NCI-H748 (cell line): Measurements from ENCODE around the gene KRT1.
A peak's percentile ranks its signal among the peaks of the same experiment; 100 is the strongest.
"Not testable (repeated sequence)": the region's sequence is repeated elsewhere in the genome, so short reads cannot be mapped to it uniquely, and the experiment has no call there.

ENCODE experiments used
- DNase-seq: peaks from one replicate; lab custom pipeline; 2025; ENCODE audit not compliant: unreplicated experiment; lab: John Stamatoyannopoulos, UW

The KRT1 gene

DNA sequence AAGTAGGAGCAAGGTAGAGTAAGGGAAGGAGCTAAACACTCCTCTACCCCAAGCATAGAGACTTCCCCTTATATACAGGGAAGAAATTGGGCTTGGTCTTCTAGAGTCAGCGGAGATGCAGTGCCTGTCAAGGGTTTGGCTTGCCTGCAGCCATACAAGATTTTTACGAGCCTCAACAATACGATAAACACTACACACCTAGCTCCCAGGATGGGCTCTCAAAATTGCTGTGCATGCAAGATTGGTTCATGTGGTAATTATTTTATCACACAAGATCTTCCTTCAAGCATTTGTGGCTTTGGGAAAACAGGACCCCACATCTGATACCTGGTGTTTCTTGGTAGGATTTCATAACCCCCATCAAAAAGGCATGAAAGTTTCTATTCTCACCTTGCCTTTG lies at the start of gene KRT1:
Gene KRT1, minus strand, starts transcription at position 45 of the 400 bp plus-strand sequence. CDS start 59 bp downstream, outside the sequence.
- no peak for DNase-seq

DNA sequence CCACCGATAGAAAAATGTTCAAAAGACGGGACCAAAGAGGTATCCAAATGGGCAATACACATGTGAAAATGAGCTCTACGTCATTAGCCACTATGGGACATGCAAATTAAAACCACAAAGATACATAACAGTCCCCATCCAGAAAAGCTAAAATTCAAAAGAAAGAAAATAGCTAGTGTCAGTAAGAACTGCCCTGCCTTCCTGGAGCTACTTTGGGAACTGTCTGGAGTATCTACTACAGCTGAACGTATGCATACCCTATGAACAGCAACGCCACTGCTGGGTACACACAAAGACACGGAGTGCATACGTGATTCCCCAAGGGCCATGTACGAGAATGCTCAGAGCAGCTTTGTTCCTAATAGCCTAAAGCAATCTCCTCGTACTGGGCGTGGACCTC lies 48.9 kb upstream of the KRT1 start:
- no peak for DNase-seq

DNA sequence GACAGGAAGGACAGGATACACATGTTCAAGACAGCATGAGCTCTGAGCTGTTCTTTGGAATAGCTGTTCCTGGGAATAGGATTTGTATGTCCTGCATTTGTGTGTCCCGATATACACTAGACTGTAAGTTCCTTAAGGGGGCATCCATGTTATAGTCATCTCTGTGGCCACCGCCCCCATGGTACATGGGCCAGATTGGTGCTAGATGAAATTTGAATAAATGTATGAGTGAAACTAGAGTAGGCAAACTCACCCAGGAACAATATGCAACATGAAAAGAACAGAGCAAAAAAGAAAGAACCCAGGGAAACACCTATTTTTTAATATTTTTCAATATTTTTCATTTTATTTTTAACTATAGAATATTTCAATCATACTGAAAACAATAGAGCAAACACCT lies 48.2 kb upstream of the KRT1 start:
- DNase-seq = no peak

GRCh38 chr12:52727037-52727436 lies 46.8 kb upstream of the KRT1 start:
- no peak for DNase-seq

GRCh38 chr12:52726451-52726850 lies 46.2 kb upstream of the KRT1 start:
- DNase-seq = no peak

- no peak for DNase-seq
Observed at GRCh38 chr12:52724384-52724783, 44.2 kb upstream of the KRT1 start.

GRCh38 chr12:52722680-52723079 lies 42.5 kb upstream of the KRT1 start:
- no peak for DNase-seq

DNA sequence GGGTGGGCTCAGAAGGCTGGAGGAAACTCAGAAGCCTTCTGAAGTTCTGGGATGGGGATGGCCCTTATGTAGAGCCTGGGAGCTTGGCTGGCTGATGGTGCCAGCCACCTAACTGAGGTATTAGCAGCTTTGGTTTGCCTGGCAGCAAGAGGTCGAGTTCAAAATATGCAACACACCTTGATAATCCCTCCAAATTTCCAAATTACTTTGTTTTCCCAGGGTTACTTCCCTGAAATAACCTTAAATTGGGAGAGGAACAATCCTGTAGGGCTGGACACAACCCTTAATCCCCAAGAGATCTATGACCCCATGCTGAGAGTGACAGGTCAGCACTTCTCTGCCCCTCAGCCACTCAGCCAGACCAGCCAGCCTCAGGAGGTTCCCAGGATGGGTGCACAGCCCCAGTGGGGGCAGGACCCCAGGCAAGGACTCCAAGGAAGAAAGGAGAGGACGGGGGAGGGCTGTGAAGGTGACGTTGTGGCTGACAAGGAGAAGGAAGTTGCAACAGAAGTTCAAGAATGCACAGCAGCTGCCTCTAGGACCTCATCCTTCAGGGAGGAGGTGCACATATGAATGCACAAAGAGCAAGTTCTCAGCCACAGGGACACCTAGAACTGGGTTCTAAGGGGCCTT lies 41.7 kb upstream of the KRT1 start:
- no peak for DNase-seq

- DNase-seq = no peak
Observed at GRCh38 chr12:52720365-52720886, 40.2 kb upstream of the KRT1 start.

DNA sequence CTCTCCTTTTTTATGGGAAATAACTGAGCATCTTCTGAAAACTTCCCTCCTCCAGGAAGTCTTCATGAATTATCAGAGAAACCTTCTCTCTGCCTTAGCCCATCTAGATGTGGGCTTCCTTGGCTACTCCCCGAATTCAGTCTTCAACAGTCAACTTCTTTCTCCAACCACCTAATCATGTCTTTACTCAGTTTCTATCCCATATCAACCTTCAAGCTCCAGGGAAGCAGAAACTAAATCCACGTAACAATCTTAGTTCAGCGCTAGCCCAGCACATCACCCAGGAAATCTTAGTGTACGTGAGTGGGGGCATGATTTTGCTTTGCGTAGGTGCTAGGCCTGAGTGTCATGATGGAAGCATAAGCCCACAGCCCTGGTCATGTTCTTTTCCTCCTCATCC lies 35.9 kb upstream of the KRT1 start:
- no peak for DNase-seq

GRCh38 chr12:52715416-52715815 lies 35.2 kb upstream of the KRT1 start:
- no peak for DNase-seq

GRCh38 chr12:52714887-52715281 lies 34.7 kb upstream of the KRT1 start:
- DNase-seq = no peak

DNA sequence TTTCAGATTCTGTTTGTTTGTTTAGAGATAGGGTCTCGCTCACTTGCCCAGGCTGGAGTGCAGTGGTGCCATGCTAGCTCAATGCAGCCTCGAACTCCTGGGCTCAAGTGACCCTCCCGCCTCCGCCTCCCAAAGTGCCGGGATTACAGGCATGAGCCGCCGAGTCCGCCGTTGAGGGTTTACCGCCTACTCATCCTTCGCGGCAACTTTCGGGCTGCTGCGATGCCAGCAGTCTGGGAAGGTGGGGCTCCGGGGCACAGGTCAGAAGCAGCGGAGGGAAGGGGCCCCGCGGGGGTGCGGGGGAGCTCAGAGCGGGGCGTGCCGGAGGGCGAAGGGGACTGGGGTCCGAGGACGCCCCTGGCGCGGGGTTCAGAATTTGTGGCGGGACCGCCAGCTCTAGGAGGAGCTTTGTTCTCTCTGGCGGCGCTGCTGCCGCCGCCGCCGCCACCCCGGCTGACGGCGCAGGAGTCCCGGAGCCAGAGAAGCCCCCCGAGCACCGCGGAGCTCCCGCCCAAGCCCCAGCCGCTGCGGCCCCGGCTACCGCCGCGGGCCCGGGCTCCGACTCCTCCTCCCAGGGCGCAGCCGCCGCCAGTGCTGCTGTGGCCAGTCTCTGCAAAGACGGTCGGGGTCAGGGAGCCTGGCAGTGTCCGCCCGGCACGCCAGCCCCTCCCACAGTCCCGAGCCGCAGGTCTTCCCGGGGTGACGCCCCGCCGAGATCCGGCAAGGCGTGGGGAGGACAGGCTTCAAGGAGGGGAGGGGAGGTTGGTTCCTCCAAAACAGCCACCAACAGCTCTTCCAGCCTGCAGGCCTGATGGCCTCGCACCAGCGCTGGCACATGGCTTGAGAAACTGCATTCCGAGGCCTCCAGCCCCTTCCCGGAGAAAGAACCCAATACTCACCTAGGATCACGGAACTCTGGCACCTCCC lies 34.0 kb upstream of the KRT1 start:
- DNase-seq = no peak

GRCh38 chr12:52712122-52712521 lies 31.9 kb upstream of the KRT1 start:
- DNase-seq = not testable (repeated sequence)

DNA sequence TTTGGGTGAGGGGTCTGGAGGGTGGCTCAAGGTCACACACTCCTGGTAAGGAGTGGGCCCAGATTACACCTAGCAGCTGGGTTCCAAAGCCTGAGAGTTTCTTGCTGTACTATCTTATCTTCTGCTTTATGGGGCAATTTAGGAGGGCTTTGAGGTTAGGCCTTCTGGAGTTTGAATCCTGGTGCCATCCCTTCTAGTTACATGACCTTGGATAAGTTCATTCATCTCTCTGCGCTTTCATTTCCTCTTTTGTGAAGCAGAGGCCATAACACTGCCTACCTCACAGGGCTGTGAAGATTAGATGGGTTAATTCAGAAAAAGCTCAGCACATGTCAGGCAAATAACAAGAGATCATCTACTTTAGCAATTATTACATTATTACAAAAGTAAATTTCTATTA lies 30.5 kb upstream of the KRT1 start:
- DNase-seq = no peak

- DNase-seq = peak; percentile 46
Observed at GRCh38 chr12:52708010-52708409, 27.8 kb upstream of the KRT1 start.

GRCh38 chr12:52704464-52704863 lies 24.3 kb upstream of the KRT1 start:
- no peak for DNase-seq

DNA sequence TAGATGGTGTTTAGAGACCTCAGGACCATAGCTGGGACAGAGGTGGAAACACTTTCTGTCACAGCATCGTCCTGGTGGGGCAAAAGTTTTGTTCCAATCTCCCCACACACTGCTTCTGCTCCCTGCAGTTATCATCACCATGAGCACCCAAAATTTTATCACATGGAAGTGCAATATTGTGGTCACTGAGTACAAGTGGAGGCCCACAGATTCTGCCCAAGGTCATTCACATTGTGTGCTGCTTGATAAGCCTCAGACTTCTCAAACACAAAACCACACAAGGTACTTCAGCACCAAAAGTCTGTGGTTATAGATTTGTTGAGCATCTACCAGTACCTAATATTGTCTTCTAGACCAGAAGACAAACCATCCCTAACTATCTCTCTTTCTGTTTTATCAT lies 23.7 kb upstream of the KRT1 start:
- no peak for DNase-seq

- no peak for DNase-seq
Observed at GRCh38 chr12:52703424-52703823, 23.2 kb upstream of the KRT1 start, which contains the start of gene KRT77. TSS of gene KRT77 (minus strand) at chr12:52703524. CDS start at chr12:52703434, 90 bp downstream.

- DNase-seq = no peak
Observed at GRCh38 chr12:52702338-52702737, 22.1 kb upstream of the KRT1 start.

GRCh38 chr12:52701281-52701680 lies 21.1 kb upstream of the KRT1 start:
- no peak for DNase-seq

DNA sequence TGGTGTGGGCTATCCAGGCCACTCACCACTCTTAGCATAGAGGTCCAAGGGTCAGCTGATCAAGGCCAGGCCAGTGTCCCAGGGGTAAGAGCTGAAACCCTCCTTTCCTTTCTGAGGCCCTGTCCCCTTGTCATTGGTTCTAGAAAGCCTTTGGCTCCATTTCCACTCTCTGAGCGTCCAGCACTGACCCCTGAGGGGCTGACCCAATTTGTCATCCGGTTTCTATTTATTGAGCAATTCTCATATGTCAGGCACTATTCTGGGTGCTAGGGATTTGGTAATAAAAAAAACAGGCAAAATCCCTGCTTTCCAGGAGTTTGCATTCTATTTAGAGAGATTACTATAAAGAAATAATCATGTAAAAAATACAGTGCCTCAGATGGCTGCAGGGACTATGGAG lies 19.8 kb upstream of the KRT1 start:
- DNase-seq = no peak
